NOMO-1 treated with DMSO at 0.1 percent for 48 hours (cell line): ENCODE results near the gene POFUT2.

ENCODE experiments used
- DNase-seq: peaks from one replicate; lab custom pipeline; 2025; ENCODE audit not compliant: unreplicated experiment; lab: John Stamatoyannopoulos, UW

The POFUT2 gene

GRCh38 chr21:45285266-45285931, 2.3 kb downstream of the POFUT2 start:
- DNase-seq: no peak

GRCh38 chr21:45284456-45284741, 3.3 kb downstream of the POFUT2 start:
- no peak for DNase-seq

- no peak for DNase-seq
Observed at GRCh38 chr21:45283611-45284455, 3.9 kb downstream of the POFUT2 start.

GRCh38 chr21:45283035-45283610, 4.6 kb downstream of the POFUT2 start:
- DNase-seq: no peak

GRCh38 chr21:45282283-45283034, 5.2 kb downstream of the POFUT2 start:
- no peak for DNase-seq

GRCh38 chr21:45281411-45282282, 6.0 kb downstream of the POFUT2 start:
- no peak for DNase-seq

GRCh38 chr21:45280969-45281368, 6.7 kb downstream of the POFUT2 start:
- DNase-seq: no peak

- DNase-seq: no peak
Observed at GRCh38 chr21:45280178-45280821, 7.4 kb downstream of the POFUT2 start.

- DNase-seq: no peak
Observed at GRCh38 chr21:45279446-45280177, 8.1 kb downstream of the POFUT2 start.

- no peak for DNase-seq
Observed at GRCh38 chr21:45278156-45278911, 9.4 kb downstream of the POFUT2 start.

- no peak for DNase-seq
Observed at GRCh38 chr21:45277101-45278045, 10.3 kb downstream of the POFUT2 start.

- no peak for DNase-seq
Observed at GRCh38 chr21:45276596-45276995, 11.1 kb downstream of the POFUT2 start.

- no peak for DNase-seq
Observed at GRCh38 chr21:45270306-45270821, 17.3 kb downstream of the POFUT2 start.

- DNase-seq: no peak
Observed at GRCh38 chr21:45269861-45270260, 17.8 kb downstream of the POFUT2 start.

GRCh38 chr21:45267390-45267760, 20.3 kb downstream of the POFUT2 start:
- no peak for DNase-seq

- DNase-seq: no peak
Observed at GRCh38 chr21:45266518-45267389, 20.9 kb downstream of the POFUT2 start.
